ENCODE measurements around the gene TEX19.

DNA sequence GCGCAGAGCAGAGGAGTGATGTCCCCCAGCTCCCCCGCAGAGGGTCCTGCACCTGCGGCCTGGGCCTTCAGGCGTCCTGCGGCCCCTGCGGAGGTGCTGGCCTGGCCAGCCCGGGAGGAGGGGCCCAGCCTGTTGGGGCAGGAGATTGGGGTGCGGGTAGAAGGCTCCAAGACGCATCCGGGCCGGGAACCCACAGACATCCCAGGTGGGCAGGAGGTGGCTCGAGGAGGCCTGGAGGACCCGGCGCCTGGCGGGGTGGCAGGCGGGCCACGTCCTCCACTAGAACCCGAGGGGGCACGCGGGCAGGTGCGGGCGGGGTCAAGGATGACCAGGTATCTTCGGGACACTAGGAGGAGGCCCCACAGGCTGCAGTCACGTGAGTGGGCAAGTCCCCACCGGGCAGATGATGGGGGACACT is 24.8 kb upstream of the TEX19 start:
- TF ChIP-seq ZNF274 (IDR thresholded peaks at IDR 0.05; ENCODE audit: borderline replicate concordance, extremely low read depth, low read length), result no peak
- TF ChIP-seq, protein P1, sequence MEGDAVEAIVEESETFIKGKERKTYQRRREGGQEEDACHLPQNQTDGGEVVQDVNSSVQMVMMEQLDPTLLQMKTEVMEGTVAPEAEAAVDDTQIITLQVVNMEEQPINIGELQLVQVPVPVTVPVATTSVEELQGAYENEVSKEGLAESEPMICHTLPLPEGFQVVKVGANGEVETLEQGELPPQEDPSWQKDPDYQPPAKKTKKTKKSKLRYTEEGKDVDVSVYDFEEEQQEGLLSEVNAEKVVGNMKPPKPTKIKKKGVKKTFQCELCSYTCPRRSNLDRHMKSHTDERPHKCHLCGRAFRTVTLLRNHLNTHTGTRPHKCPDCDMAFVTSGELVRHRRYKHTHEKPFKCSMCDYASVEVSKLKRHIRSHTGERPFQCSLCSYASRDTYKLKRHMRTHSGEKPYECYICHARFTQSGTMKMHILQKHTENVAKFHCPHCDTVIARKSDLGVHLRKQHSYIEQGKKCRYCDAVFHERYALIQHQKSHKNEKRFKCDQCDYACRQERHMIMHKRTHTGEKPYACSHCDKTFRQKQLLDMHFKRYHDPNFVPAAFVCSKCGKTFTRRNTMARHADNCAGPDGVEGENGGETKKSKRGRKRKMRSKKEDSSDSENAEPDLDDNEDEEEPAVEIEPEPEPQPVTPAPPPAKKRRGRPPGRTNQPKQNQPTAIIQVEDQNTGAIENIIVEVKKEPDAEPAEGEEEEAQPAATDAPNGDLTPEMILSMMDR (IDR thresholded peaks at IDR 0.05; ENCODE audit: control extremely low read depth in 1 of 3, insufficient read depth in 1 of 3, low read depth in 1 of 3, low read length in 3 of 3), result no peak
- no peak for TF ChIP-seq RFX5 (IDR thresholded peaks at IDR 0.05; ENCODE audit: borderline replicate concordance, low read depth, low read length)
- TF ChIP-seq EZH2 (IDR thresholded peaks at IDR 0.05; ENCODE audit: low read depth, low read length, severe bottlenecking), result no peak
